HG02571 (cell line): ENCODE data around the gene SLC39A8.
A peak's percentile ranks its signal among the peaks of the same experiment; 100 is the strongest.

Experiments used
- ATAC-seq: cut with Tn5 transposase; IDR thresholded peaks from one replicate; pipeline ENCODE4 v1.9.1; 2021; ENCODE audit warnings: mild to moderate bottlenecking, moderate library complexity; ENCODE audit not compliant: unreplicated experiment

The SLC39A8 gene

DNA sequence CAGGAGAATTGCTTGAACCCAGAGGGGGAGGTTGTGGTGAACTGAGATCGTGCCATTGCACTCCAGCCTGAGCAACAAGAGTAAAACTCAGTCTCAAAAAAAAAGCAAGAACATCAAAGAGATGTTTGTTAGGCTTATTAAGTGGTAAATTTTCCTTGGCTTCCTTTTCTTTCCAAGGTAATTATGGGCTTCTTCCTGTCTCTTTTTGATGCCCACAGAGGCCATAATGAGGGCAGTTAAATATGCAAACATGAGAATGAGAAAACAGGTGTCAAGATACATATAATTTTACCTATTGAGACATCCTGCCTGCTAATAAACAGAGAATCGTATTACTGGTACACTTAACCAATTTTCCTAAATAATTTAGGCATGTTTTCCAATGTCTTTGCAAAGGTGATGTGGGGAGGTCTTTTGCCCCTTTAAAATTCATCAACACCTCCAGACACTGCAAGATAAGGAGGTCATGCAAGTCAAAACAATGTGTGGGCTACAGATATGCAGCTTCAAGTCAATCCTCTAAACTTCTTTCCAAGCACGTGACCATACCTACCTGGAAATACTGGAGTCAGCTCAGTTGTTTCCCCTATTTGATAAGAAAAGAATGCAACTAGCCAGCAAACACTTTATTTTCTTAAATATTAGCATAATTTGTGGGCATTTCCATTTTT, 2.7 kb downstream of the SLC39A8 start:
- no peak for ATAC-seq

DNA sequence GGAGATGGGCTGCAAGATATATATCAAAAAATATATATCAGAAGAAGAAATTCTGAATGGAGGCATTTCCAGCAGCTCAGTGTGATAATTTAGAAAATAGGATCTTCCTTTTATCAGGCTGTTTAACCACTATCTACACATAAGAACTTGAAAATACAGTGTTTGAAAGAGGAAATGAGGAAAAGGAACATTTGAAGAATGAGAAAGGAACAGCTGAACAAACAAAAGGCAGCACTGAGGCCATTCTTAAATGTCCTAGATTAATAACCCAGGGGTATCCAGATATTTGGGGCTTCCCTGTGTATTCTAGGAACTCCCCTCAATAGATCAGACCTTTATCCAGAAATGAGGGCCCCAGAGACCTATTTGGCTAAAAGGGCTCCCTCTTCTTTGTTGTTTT, 4.1 kb downstream of the SLC39A8 start:
- no peak for ATAC-seq

DNA sequence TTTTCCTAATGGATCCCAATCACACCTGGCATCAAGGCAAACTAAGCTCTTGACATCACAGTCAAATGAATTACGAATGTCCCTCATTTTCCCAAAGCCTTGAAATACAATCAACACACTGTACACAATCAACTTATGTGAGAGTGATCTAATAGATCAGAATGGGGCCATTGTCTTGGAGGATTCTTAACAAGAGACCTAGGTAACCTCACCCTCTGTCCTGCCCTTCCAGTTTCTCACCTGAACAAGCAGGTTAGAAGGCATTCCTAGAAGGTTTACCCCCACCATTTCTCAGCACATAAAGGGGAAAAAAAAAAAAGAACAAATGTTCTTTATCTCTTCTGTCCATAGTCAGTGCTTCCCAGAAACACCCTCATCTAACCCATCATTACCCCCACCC, 6.3 kb downstream of the SLC39A8 start:
- no peak for ATAC-seq

DNA sequence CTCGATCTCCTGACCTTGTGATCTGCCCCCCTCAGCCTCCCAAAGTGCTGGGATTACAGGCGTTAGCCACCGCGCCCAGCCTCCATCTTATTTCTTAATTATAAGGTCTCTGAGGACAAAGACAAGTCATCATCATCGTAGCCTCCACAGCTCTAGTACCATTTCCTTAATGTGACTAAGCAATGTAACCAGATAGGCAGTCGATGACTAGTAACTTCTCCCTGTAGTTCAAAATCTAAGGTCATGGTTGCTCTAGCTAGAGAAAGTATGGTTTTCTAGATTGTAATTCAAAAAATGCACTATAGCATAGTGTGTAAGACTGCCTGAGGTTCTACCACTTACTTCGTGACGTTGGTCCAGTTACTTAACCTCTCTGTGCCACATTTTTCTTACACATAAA, 6.9 kb downstream of the SLC39A8 start:
- no peak for ATAC-seq

DNA sequence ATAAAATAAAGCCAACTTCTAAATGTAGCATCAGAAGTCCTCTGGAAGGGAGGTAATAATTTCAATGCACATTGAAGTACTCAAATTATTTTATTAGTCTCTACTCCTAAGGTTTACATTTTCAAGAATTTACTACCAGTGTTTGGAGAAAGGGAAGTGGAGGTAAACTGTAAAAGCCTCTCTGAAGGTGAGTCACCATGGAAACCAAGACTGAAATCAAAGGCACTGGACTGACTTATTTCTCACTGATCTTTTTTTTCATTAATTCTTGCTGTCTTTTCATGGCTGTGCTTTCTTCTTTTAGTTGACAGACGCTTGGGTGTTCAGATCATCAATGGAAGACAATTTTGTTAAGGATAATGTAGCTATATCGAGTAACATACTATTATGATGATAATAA, 9.7 kb downstream of the SLC39A8 start:
- ATAC-seq = no peak

DNA sequence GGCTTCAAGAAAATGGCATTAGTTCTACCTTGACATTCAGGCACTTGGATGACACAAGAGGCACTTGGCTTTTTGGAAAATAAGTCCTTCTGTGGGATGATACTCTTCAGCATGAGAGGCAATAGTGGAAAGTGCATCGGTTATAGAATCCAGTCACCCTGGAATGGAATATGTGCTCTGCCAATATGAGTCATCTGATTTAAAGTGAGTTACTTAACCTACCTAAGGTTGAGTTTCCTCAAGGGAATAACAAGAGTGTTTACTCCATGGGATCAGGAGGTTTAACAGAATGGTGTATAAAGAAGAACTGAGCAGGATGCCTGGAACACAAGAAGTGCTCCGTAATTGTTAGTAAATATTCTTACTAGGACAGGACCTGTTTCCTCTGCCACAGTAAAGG, 10.7 kb downstream of the SLC39A8 start:
- ATAC-seq = no peak

DNA sequence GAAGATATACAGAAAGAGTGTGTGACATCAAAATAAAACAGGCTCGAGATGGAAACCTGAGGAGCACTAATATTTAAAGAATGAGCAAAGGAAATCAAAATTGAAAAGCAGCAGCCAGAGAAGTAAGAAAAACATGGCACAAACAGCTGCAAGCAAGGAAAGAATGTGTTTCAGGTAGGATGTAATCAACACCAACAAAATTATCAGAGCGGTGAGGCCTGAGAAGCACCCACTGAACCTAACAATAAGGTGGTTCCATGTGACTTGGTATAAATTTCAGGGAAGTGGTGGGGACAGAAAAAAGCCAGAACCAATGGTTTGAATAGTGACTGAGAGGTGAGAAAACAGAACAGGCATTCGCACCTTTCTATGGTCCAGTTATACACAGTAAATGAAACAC, 11.5 kb downstream of the SLC39A8 start:
- no peak for ATAC-seq

DNA sequence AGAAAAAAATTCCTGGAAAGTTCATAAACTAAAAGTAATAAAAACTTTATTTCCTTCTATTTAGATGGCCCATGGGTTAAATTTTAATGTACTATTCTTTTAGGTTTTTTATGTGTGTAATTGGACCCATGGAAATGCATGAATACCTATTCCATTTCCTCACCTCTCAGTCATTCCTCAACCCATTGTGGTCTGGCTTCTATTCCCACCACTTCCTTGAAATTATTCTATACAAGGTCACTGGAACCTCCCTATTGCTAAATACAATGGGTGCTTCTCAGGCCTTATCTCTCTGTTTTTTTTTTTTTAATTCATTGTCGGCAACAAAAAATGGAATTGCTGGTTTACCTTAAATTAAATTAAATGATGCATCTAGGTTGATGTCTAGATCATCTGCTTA, 17.2 kb downstream of the SLC39A8 start:
- ATAC-seq = no peak

DNA sequence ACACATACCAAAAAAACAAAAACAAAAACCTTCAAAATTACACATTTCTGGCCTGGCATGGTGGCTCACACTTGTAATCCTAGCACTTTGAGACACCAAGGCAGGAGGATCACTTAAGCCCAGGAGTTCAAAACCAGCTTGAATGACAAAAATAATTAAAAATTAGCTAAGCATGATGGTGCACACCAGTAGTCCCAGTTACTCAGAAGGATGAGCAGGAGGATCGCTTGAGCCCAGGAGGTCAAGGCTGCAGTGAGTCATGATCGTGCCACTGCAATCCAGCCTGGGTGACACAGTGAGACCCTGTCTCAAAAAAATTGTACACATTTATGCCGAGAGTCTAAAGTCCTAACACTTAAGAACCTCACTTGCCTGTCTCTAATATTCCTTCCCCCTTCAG, 18.3 kb downstream of the SLC39A8 start:
- no peak for ATAC-seq

DNA sequence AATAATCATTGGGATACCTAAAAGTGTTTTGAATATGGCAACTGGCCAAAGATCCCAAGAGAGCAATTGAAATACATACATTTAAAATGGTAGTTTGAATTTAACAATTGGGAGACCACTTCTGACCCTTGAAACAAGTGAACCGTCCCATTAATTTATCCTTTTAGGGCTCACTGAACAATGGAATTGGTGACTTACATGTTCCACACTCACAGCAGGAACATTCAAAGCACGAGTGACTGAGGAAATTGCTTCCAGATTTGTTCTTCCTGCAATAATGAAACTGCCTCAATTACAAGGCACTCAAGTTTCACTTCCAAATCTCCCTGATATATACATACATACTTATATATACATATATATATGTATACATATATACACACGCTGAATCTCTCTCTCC, 20.6 kb downstream of the SLC39A8 start:
- no peak for ATAC-seq

DNA sequence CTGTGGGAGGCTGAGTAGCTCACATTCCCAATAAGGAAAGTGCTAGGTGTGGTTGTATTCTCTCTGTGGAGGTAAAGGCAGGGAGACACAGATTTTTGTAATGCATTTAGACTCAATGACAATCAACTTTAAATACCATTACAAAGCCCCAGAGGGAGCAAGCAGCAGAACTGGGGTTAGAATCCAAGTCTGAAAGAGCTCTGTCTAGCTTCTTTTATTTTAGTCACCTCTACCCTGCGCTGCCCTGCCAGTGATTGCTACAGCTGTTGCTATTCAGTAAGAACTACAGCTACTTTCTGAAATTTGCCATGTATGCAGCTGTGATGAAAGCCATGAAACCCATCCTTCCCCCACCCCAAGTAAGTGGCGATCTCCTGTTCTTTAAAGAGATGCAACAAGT, 22.5 kb downstream of the SLC39A8 start:
- ATAC-seq = no peak

DNA sequence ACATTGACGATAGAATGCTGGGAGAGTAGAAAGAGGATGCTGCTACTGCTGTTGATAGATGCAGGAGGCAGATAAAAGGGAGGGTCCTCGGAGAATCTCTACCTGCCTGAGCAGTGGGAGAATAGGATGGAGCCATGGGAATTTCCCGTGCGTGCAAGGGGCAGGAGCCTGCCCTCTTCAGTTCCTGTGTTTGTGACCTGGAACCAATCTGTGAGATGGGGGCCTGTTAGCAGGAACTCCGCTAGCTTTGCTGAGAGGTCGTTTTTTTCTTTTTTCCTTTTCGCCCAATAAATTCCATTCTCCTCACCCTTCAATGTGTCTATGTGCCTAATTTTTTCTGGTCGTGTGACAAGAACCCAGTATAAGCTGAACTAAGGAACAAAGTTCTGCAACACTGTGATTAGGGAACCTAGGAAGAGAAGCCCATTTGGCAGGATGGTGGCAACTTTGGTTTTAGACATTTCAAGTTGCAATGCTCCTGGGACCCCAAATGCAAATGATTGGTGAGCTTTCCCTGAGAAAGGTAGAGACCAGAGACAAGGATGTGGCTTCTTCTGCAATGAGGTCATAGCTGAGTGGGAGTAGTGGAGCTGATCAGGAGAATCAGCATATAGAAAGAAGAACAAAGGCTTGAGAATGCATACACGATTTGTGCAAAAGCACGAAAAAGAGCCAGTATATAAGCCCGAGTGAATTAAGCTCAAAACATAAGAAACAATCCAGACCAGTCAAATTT, 23.9 kb downstream of the SLC39A8 start:
- peak; percentile 78 for ATAC-seq

DNA sequence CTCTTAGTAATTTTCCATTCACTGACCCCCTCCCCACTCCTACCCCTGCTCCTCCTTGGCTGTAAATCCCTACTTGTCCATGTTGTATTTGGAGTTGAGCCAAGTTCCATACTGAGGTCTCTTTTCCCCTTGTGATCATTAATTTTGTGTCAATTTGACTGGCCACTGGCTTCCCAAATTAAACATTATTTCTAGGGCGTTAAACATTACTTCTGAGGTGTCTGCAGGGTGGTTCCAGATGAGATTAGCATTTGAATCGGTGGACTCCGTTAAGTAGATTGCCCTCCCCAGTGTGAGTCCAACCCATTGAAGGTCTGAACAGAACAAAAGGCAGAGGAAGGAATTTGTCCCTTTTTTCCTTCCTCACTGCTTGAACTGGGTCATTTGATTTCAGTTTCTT, 25.7 kb downstream of the SLC39A8 start:
- ATAC-seq = no peak

DNA sequence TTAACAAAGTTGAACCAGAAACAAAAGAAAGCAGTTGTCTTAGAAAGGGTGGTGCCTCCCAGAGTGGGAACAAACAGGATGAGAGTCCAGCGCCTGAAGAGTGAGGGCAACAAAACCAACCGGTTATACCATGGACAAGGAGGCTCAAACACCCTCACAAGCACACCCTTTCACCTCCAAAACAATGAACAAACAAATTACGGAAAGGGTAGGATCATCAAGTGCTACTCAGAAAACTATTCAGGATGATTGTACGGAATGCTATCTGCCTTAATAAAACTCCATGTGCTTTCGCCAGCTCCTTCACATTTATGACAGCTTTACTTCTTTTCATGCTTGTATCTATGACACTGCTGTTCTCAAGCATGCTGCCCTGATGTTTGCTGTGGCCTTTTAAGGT, 26.8 kb downstream of the SLC39A8 start:
- ATAC-seq = no peak

DNA sequence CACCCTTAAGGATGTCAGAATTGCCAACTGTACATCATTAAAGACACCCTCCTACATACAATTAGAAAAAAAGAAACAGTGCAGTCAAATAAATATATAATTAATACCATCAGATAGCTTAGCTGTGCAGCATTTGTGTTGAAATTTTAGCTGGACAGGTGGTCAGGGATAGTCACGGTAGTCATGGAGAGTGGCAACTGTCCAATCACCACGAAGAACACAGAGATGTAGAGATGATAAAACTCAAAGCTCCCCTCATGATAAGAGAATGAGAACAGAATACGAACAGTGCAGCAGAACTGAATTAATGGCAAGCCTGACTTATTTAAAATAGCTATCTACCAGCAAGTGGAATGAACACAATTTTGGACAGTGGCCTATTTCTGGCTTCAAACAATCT, 27.2 kb downstream of the SLC39A8 start:
- ATAC-seq = no peak

DNA sequence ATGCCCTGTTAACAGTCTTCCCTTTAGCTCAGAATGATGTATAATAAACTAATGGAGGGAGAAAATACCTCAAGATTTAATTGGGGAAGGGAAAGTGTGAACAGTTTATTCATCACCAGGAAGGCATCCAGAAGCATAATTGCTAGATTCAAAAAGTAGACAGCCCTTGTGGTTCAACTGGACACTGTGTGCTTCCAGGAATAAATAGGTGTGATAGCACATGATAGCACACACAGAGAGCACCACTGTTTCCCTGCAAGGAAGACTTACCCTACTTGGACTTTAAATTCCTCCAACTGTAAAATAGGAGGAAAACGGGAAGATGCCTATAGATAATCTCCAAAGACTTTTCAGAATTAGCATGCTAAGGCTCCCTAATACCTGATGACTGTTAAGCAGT, 27.8 kb downstream of the SLC39A8 start:
- no peak for ATAC-seq

DNA sequence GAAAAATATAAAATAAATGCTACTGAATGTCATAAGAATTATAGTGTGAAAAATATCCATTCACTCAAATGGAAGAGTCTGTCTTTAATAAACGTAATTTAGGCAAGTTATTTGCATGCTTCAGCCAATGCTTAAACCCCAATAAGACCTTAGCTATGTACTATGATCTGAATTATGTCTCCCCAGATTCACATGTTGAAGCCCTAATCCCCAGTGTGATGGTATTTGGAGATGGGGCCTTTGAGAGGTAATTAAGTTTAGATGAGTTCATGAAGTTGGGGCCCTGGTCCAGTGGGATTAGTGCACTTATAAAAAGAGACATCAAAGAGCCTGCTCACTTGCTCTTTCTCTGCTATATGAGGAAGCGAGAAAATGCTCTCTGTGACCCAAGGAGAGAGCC, 28.7 kb downstream of the SLC39A8 start:
- ATAC-seq = no peak

DNA sequence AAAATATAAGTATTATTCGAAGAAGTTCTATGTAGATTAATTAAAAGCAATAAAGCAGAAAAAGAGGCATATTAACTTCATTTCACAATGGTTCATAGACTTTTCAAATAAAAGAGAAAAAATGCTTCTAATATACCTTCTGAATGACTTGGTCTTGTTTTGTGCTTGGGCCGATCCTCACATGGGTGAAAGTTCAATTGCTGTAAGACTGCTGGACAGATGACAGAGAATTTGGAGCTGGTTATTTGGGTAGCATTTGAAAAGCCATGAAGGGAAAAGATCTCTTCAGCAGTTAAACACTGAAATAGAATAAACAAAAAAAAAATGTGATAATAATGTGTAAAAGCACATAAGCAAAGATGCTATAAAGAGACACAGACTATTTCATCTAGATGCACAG, 29.8 kb downstream of the SLC39A8 start:
- no peak for ATAC-seq

DNA sequence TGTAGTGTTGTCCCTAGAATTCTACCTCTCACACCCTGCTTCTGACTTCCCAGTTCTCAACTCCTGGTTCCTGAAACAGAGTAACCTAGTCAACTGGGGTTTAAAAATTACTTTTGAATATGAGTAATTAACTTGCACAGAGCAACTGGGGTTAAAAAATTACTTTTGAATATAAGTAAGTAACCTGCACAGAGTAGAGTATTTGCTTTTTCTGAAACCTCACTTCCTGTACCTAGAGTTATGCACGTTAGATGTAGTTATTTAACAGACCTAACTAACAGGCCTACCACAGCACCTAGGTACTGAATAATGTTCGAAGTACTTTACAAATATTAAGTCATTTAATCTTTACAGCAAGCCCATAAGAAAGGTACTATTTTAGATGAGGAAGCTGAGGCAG, 32.9 kb downstream of the SLC39A8 start:
- ATAC-seq = no peak

DNA sequence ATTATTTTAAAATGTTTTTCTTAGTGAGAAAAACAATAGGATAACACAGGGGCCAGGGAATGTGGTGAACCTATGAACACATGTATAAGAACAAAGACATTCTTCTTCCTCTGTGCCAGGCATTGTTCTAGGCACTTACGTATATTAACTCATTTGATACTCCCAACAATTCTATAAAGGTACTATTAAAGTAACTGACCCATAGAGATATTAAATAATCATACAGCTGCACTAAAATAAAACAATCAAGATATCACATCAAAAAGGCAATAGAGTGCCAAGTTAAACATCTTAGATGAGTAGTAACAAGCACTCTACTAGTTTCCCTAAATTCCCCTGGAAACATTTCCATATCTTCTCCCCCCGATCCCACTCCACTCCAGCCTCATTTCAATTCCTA, 33.4 kb downstream of the SLC39A8 start:
- no peak for ATAC-seq

DNA sequence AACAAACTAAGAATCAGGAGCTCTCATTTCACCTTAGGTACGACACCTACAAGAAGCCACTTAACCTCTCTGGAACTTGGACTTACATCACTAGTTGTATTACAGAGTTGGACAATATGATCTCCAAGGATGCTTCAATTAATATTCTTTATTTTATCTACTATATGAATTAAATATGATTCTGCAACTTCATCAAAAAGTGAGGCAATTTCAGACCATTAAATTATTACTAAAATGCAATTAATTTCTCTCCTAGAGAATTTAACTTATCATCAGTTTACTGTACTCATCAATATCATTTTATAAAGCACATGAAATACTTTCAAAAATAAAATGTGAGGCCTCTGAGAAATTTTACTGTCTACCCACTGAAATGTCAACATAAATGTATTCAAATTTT, 33.9 kb downstream of the SLC39A8 start:
- ATAC-seq = no peak

DNA sequence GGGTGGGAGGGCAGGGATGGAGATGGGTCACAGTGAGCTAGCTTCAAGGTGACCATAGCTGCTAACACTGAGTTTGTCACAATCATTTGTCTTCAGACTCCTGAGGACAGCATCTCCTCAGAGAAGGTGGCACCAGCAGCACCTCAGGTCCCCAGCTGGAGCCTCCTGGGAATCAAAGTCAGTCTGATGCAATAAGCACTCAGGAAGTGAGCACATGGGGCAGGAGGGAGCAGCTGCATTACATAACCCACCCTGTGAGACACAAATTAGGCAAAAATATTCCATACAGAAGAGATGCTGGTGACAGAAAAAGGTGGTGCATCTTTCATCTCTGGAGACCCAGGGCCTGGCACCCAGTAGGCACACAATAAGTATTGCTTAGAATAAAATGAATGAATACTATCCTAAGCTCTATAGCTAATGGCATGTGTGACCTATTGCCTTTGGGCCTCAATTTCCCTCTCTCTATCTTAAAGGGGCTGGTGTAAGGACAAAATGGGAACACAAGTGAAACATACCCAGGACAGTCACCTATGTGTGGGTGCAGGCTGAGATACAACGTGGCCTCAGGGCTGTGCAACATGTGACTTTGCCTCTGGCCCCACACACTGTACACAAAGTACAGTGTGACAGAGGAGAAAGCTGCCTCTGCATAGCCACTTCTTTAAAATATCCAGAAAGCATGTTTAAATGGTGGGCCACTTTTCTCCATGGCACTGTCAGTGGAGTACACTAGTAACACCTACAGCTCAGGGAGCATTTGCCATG, 37.1 kb downstream of the SLC39A8 start:
- no peak for ATAC-seq
